ENCODE measurements around the gene JHY.

JHY gene

GRCh38 chr11:122837528-122838346, 44.8 kb upstream of the JHY start:
- no peaks in the 10 kb centered on the region for H4K20me1 ChIP-seq (ENCODE audit: insufficient read depth, low read length)
- no peaks in the 10 kb centered on the region for H3K4me1 ChIP-seq (ENCODE audit: insufficient read depth, low read length)
- no peak overlapping the region for H3K4me3 ChIP-seq (ENCODE audit: low read depth in 1 of 2, low read length in 2 of 2)
- no peak overlapping the region for H3K9ac ChIP-seq (ENCODE audit: low read depth, low read length)
- no peaks in the 10 kb centered on the region for H3K27me3 ChIP-seq (ENCODE audit: insufficient read depth, low read length, poor library complexity)
- no peak for TF ChIP-seq CTCF (IDR thresholded peaks at IDR 0.05; ENCODE audit: borderline replicate concordance, extremely low read depth, low read length, poor library complexity, severe bottlenecking)
- no peak for TF ChIP-seq EZH2 (IDR thresholded peaks at IDR 0.05; ENCODE audit: borderline replicate concordance, low read depth, low read length, severe bottlenecking)
- no peak overlapping the region for H3K27ac ChIP-seq (ENCODE audit: low read length)
- H3K9me3 ChIP-seq (ENCODE audit: insufficient read depth, low read length, severe bottlenecking) = no peaks in the 10 kb centered on the region
- no peak for DNase-seq
- H3K79me2 ChIP-seq (ENCODE audit: insufficient read depth, low read length) = no peaks in the 10 kb centered on the region
- no peaks in the 10 kb centered on the region for H3K36me3 ChIP-seq (ENCODE audit: insufficient read depth, low read length)
- no peak for ATAC-seq (ENCODE audit: insufficient read depth, low read depth)
- no peak overlapping the region for H3K4me2 ChIP-seq (ENCODE audit: insufficient read depth, low read length)
- H2AFZ ChIP-seq (ENCODE audit: low read depth, low read length) = no peak overlapping the region

- no peak for DNase-seq
- ATAC-seq (ENCODE audit: insufficient read depth, low read depth) = peak; percentile 69
- no peaks in the 10 kb centered on the region for H3K79me2 ChIP-seq (ENCODE audit: insufficient read depth, low read length)
- H3K27me3 ChIP-seq (ENCODE audit: insufficient read depth, low read length, poor library complexity) = peaks cover 5% of the 10 kb centered on the region
- no peaks in the 10 kb centered on the region for H3K9me3 ChIP-seq (ENCODE audit: insufficient read depth, low read length, severe bottlenecking)
- no peak overlapping the region for H3K27ac ChIP-seq (ENCODE audit: low read length)
- H2AFZ ChIP-seq (ENCODE audit: low read depth, low read length) = no peak overlapping the region
- H4K20me1 ChIP-seq (ENCODE audit: insufficient read depth, low read length) = no peaks in the 10 kb centered on the region
- no peak overlapping the region for H3K9ac ChIP-seq (ENCODE audit: low read depth, low read length)
- no peak overlapping the region for H3K4me2 ChIP-seq (ENCODE audit: insufficient read depth, low read length)
- TF ChIP-seq EZH2 (IDR thresholded peaks at IDR 0.05; ENCODE audit: borderline replicate concordance, low read depth, low read length, severe bottlenecking) = no peak
- TF ChIP-seq CTCF (IDR thresholded peaks at IDR 0.05; ENCODE audit: borderline replicate concordance, extremely low read depth, low read length, poor library complexity, severe bottlenecking) = no peak
- peaks cover 15% of the 10 kb centered on the region for H3K4me1 ChIP-seq (ENCODE audit: insufficient read depth, low read length)
- H3K36me3 ChIP-seq (ENCODE audit: insufficient read depth, low read length) = no peaks in the 10 kb centered on the region
- H3K4me3 ChIP-seq (ENCODE audit: low read depth in 1 of 2, low read length in 2 of 2) = no peak overlapping the region
These were observed 39.0 kb upstream of the JHY start for GRCh38 chr11:122843281-122844141.

GRCh38 chr11:122847466-122847865, 35.1 kb upstream of the JHY start:
- no peak for TF ChIP-seq EZH2 (IDR thresholded peaks at IDR 0.05; ENCODE audit: borderline replicate concordance, low read depth, low read length, severe bottlenecking)
- TF ChIP-seq CTCF (IDR thresholded peaks at IDR 0.05; ENCODE audit: borderline replicate concordance, extremely low read depth, low read length, poor library complexity, severe bottlenecking) = no peak
- no peaks in the 10 kb centered on the region for H3K9me3 ChIP-seq (ENCODE audit: insufficient read depth, low read length, severe bottlenecking)
- no peak overlapping the region for H3K9ac ChIP-seq (ENCODE audit: low read depth, low read length)
- ATAC-seq (ENCODE audit: insufficient read depth, low read depth) (no peak), DNase-seq (no peak)
- no peaks in the 10 kb centered on the region for H4K20me1 ChIP-seq (ENCODE audit: insufficient read depth, low read length)
- H3K36me3 ChIP-seq (ENCODE audit: insufficient read depth, low read length) = no peaks in the 10 kb centered on the region
- peaks cover 5% of the 10 kb centered on the region for H3K27me3 ChIP-seq (ENCODE audit: insufficient read depth, low read length, poor library complexity)
- no peak overlapping the region for H3K4me3 ChIP-seq (ENCODE audit: low read depth in 1 of 2, low read length in 2 of 2)
- peaks cover 15% of the 10 kb centered on the region for H3K4me1 ChIP-seq (ENCODE audit: insufficient read depth, low read length)
- no peak overlapping the region for H2AFZ ChIP-seq (ENCODE audit: low read depth, low read length)
- no peak overlapping the region for H3K4me2 ChIP-seq (ENCODE audit: insufficient read depth, low read length)
- no peak overlapping the region for H3K27ac ChIP-seq (ENCODE audit: low read length)
- H3K79me2 ChIP-seq (ENCODE audit: insufficient read depth, low read length) = no peaks in the 10 kb centered on the region

Data from DND-41 (cell line).